GM19463 (cell line): ENCODE data around the gene KIAA0232.
"Not testable (repeated sequence)": the region's sequence is repeated elsewhere in the genome, so short reads cannot be mapped to it uniquely, and the experiment has no call there.

Source experiments
- ATAC-seq: cut with Tn5 transposase; IDR thresholded peaks from one replicate; pipeline ENCODE4 v1.9.1; 2021; ENCODE audit warnings: mild to moderate bottlenecking, moderate library complexity; ENCODE audit not compliant: unreplicated experiment

KIAA0232 gene

GRCh38 chr4:6773616-6774540 is 8.6 kb upstream of the KIAA0232 start:
- ATAC-seq, result peak; percentile 46

GRCh38 chr4:6775746-6776145 is 6.8 kb upstream of the KIAA0232 start:
- no peak for ATAC-seq

GRCh38 chr4:6776920-6777635 is 5.4 kb upstream of the KIAA0232 start:
- no peak for ATAC-seq

- no peak for ATAC-seq
These were observed 4.8 kb upstream of the KIAA0232 start for GRCh38 chr4:6777636-6778281.

GRCh38 chr4:6778435-6778834 is 4.1 kb upstream of the KIAA0232 start:
- no peak for ATAC-seq

- no peak for ATAC-seq
These were observed 2.6 kb upstream of the KIAA0232 start for GRCh38 chr4:6779667-6780565.

GRCh38 chr4:6781113-6781512 is 1.4 kb upstream of the KIAA0232 start:
- no peak for ATAC-seq

GRCh38 chr4:6781561-6781960 is 966 bp upstream of the KIAA0232 start:
- no peak for ATAC-seq

GRCh38 chr4:6782846-6783110 is 251 bp downstream of the KIAA0232 start:
- ATAC-seq, result peak; percentile 12

- ATAC-seq, result peak; percentile 69
These were observed 819 bp downstream of the KIAA0232 start for GRCh38 chr4:6783111-6783981.

GRCh38 chr4:6785572-6785925 is 3.0 kb downstream of the KIAA0232 start:
- ATAC-seq, result no peak

GRCh38 chr4:6788123-6788522 is 5.6 kb downstream of the KIAA0232 start:
- ATAC-seq, result no peak

GRCh38 chr4:6791245-6791644 is 8.7 kb downstream of the KIAA0232 start:
- ATAC-seq, result not testable (repeated sequence)

GRCh38 chr4:6791796-6792195 is 9.3 kb downstream of the KIAA0232 start:
- not testable (repeated sequence) for ATAC-seq

GRCh38 chr4:6794189-6794588 is 11.7 kb downstream of the KIAA0232 start:
- ATAC-seq, result no peak

GRCh38 chr4:6795821-6796220 is 13.3 kb downstream of the KIAA0232 start:
- ATAC-seq, result no peak

GRCh38 chr4:6797368-6797767 is 14.8 kb downstream of the KIAA0232 start:
- not testable (repeated sequence) for ATAC-seq

GRCh38 chr4:6799091-6799490 is 16.6 kb downstream of the KIAA0232 start:
- ATAC-seq, result no peak

- no peak for ATAC-seq
These were observed 19.5 kb downstream of the KIAA0232 start for GRCh38 chr4:6802025-6802424.

- no peak for ATAC-seq
These were observed 20.1 kb downstream of the KIAA0232 start for GRCh38 chr4:6802626-6803025.
